ENCODE results near the gene CS. TPM values are rescaled to one million over a fixed set of nuclear protein-coding genes. Genes with fewer than 3 reads are reported as not detected.

The CS gene
- total RNA-seq, 1 experiment from 2014 or later: 250 TPM

- peaks cover 0 to 22% (median 14%) of the 10 kb centered on the region in 3 experiments; a peak in 4 of 7 replicates for H3K36me3 Mint-ChIP-seq (ENCODE audit: insufficient read depth in 1 of 3, low read depth in 3 of 3)
- no peaks in the 10 kb centered on the region for H3K9me3 ChIP-seq (ENCODE audit: control insufficient read depth, low read depth, low read length)
- no peaks in the 10 kb centered on the region for H3K79me2 ChIP-seq (ENCODE audit: insufficient read depth, low read length)
- no peak overlapping the region for H2BK5ac ChIP-seq (ENCODE audit: insufficient read length, low read length)
- no peak overlapping the region for H3K18ac ChIP-seq (ENCODE audit: insufficient read length, low read depth, low read length)
- no peaks in the 10 kb centered on the region for H3K4me1 ChIP-seq (ENCODE audit: insufficient read depth, low read length)
- H3K27me3 ChIP-seq (ENCODE audit: insufficient read depth, low read length): no peaks in the 10 kb centered on the region
- no peak overlapping the region for H3K4me3 Mint-ChIP-seq
- H3K14ac ChIP-seq (ENCODE audit: insufficient read depth, low read length): no peak overlapping the region
- H2BK120ac ChIP-seq (ENCODE audit: low read depth, low read length, poor library complexity, severe bottlenecking): no peak overlapping the region
- no peak overlapping the region for H4K5ac ChIP-seq (ENCODE audit: insufficient read length, low read depth, low read length)
- no peak overlapping the region for H4K91ac ChIP-seq (ENCODE audit: insufficient read length, low read depth, low read length)
- peaks cover 9% of the 10 kb centered on the region for H3K23me2 ChIP-seq (ENCODE audit: insufficient read length, low read depth, low read length, poor library complexity, severe bottlenecking)
- no peak overlapping the region for H3K4ac ChIP-seq (ENCODE audit: low read depth, low read length)
- no peak overlapping the region for H3K4me2 ChIP-seq (ENCODE audit: insufficient read depth, insufficient read length, low read length)
- no peak overlapping the region for H3K9ac ChIP-seq (ENCODE audit: extremely low read depth, insufficient read length, low read length)
- H4K8ac ChIP-seq (replicated peaks; ENCODE audit: insufficient read length, low read depth, low read length): no peak overlapping the region
- peaks cover 13 to 14% of the 10 kb centered on the region in 2 experiments for H3K4me1 Mint-ChIP-seq
- no peaks in the 10 kb centered on the region for H3K27me3 Mint-ChIP-seq (ENCODE audit: low read depth)
- no peak overlapping the region for H2AK5ac ChIP-seq (ENCODE audit: insufficient read length, low read length)
- H4K20me1 ChIP-seq (ENCODE audit: control insufficient read depth, insufficient read depth, insufficient read length): no peaks in the 10 kb centered on the region
- H3K9me3 Mint-ChIP-seq: no peaks in the 10 kb centered on the region
- H3K79me1 ChIP-seq (ENCODE audit: insufficient read depth, low read depth, low read length, poor library complexity, severe bottlenecking): no peaks in the 10 kb centered on the region
- no peak overlapping the region for H2BK20ac ChIP-seq (ENCODE audit: low read depth, low read length, poor library complexity, severe bottlenecking)
- DNase-seq: no peak
- no CpG with 5 or more reads among the region's 7 CpGs for WGBS (ENCODE audit: extremely low coverage, insufficient read length, low lambda C conversion rate)
- TF ChIP-seq CTCF (conservative IDR thresholded peaks at IDR 0.05): no peak
- H2AFZ ChIP-seq (ENCODE audit: low read length): no peak overlapping the region
- H2BK15ac ChIP-seq (ENCODE audit: low read depth, low read length): no peak overlapping the region
- no peak overlapping the region for H3K27ac Mint-ChIP-seq
- no peak overlapping the region for H3K27ac ChIP-seq (ENCODE audit: insufficient read length, low read depth, low read length)
- H2BK12ac ChIP-seq (ENCODE audit: insufficient read length, low read depth, low read length): no peak overlapping the region
- no peak overlapping the region for H3T11ph ChIP-seq (ENCODE audit: low read length)
- H3K56ac ChIP-seq (ENCODE audit: insufficient read length, low read depth, low read length): no peak overlapping the region
- no peak overlapping the region for H3K23ac ChIP-seq (ENCODE audit: insufficient read length, low read depth, low read length)
These were observed 30.9 kb upstream of the CS start for GRCh38 chr12:56330936-56331490.

Data from H9 (cell line).